Right lobe of liver (tissue), 6 donors: ENCODE results near the gene ANKS1B. TPM values are rescaled to one million over a fixed set of nuclear protein-coding genes. Genes with fewer than 3 reads are reported as not detected.

Experiments used
- ATAC-seq, 4 donors: fragments of 200-7000 bp; cut with Tn5 transposase; one replicate each; pipeline ENCODE4 v1.9.1; 2020; ENCODE audit warnings: mild to moderate bottlenecking in 4 of 4, moderate library complexity in 4 of 4
- DNase-seq, 3 donors: peaks; one replicate each; pipeline ENCODE4 v3.0.0-alpha.2; 2020
- H3K27ac ChIP-seq, 3 donors: fragments of 200-600 bp; one replicate each; pipeline ENCODE4 v1.8.0; 2022
- H3K27me3 ChIP-seq, 2 donors: fragments of 200-600 bp; one replicate each; pipeline ENCODE4 v1.8.0; 2022
- H3K36me3 ChIP-seq, 4 donors: fragments of 200-600 bp; sonication (generic) in 1 of 4; one replicate each; pipeline versions ENCODE4 v1.5.1 to v1.8.0; 2017 to 2022; ENCODE audit warnings: control low read depth in 1 of 4
- H3K4me1 ChIP-seq, 4 donors: fragments of 200-600 bp; sonication (generic) in 1 of 4; one replicate each; pipeline versions ENCODE4 v1.5.1 to v1.8.0; 2017 to 2022; ENCODE audit warnings: control low read depth in 1 of 4
- H3K4me3 ChIP-seq, 3 donors: fragments of 200-600 bp; one replicate each; pipeline ENCODE4 v1.8.0; 2022
- H3K9me3 ChIP-seq, 4 donors: fragments of 200-600 bp; sonication (generic) in 1 of 4; one replicate each; pipeline versions ENCODE4 v1.5.1 to v1.8.0; 2017 to 2022; ENCODE audit warnings: control low read depth in 1 of 4
- CTCF ChIP-seq, 4 donors: fragments of 200-600 bp in 3 of 4; fragments of 450-650 bp in 1 of 4; IDR thresholded peaks; one replicate each; pipeline versions ENCODE4 v1.5.1 to v1.8.0; 2016 to 2022; ENCODE audit warnings: antibody characterized with exemption in 4 of 4, mild to moderate bottlenecking in 2 of 4
- POLR2A ChIP-seq: fragments of 450-650 bp; IDR thresholded peaks from one replicate; pipeline ENCODE4 v1.6.1; 2017; ENCODE audit warnings: antibody characterized with exemption, mild to moderate bottlenecking
- WGBS: methylation state at CpG from one replicate; pipeline ENCODE4 v1.1.6; 2018; ENCODE audit warnings: low coverage, low lambda C conversion rate; ENCODE audit not compliant: insufficient coverage; ENCODE audit errors: missing lambda C conversion rate; 5-methylcytosine and 5-hydroxymethylcytosine counted together
- intact Hi-C, 2 donors: fragments of 100-400 bp; cut with DNase I; formaldehyde crosslinking; loops; one replicate each; pipeline versions ENCODE4 v1.11.2 to v1.14.1; 2022
- total RNA-seq, 6 experiments: library from RNA; depleted of rRNA in 2 of 6; stranded (reverse); fragments of >200 nt in 2 of 6; fragmentation: NEBNext Ultra II Directional in 3 of 6; extraction: Animal tissue kit (Norgen Biotek cat#: 25700) in 3 of 6; gene quantifications; one replicate each; pipeline versions ENCODE4 v1.1.0 to v1.2.4, GENCODE V29; 2016 to 2023
- donor health status: DM: no; HTN: yes; CAD: no.
- donor health status: DM: no; HTN: no; CAD: no.
- donor health status: DM: no; HTN: no; CAD: no.
- donor health status: DM: no; HTN: yes; CAD: no.
- donor health status: DM: no; HTN: yes; CAD: no.

ANKS1B gene
- total RNA-seq, 6 experiments from 2014 or later: 0.17 to 1.9 (median 0.44) TPM; not detected in 1

- intact Hi-C loops: no loop called here
- H3K27ac ChIP-seq: no peak overlapping the region
- H3K27me3 ChIP-seq: no peaks in the 10 kb centered on the region
- peak in 3 of 4 donors; percentile 50 to 62 (median 55) for ATAC-seq
- no peaks in the 10 kb centered on the region for H3K36me3 ChIP-seq
- H3K4me3 ChIP-seq: no peak overlapping the region
- no peak for DNase-seq
- TF ChIP-seq CTCF (IDR thresholded peaks at IDR 0.05) (peak; percentile 39 to 64 (median 60)), POLR2A (no peak)
- H3K4me1 ChIP-seq: peaks cover 0 to 9% (median 3%) of the 10 kb centered on the region in 4 donors
- WGBS: 0% methylated on average over 1 of the region's 1 CpG
- H3K9me3 ChIP-seq: no peaks in the 10 kb centered on the region
Observed at GRCh38 chr12:99767809-99768208, 216.9 kb downstream of the ANKS1B start.

GRCh38 chr12:99766408-99766807, 218.3 kb downstream of the ANKS1B start:
- Histone ChIP-seq H3K27me3 (no peaks in the 10 kb centered on the region), H3K36me3 (no peaks in the 10 kb centered on the region), H3K9me3 (no peaks in the 10 kb centered on the region), H3K4me1 (peaks cover 0 to 9% (median 3%) of the 10 kb centered on the region in 4 donors), H3K27ac (no peak overlapping the region), H3K4me3 (no peak overlapping the region)
- 78% methylated on average over 1 of the region's 1 CpG for WGBS
- TF ChIP-seq POLR2A (no peak), CTCF (IDR thresholded peaks at IDR 0.05) (no peak)
- intact Hi-C loops: no loop called here
- DNase-seq (no peak), ATAC-seq (peak in 1 of 4 donors; percentile 13)

- H3K27me3 ChIP-seq: no peaks in the 10 kb centered on the region
- no peak for DNase-seq
- no peak for TF ChIP-seq POLR2A
- TF ChIP-seq CTCF (IDR thresholded peaks at IDR 0.05): no peak
- peak; percentile 60 to 76 (median 72) for ATAC-seq
- WGBS: 18% methylated on average over 3 of the region's 3 CpGs
- H3K27ac ChIP-seq: no peak overlapping the region
- H3K4me1 ChIP-seq: peaks cover 0 to 9% (median 3%) of the 10 kb centered on the region in 4 donors
- no peaks in the 10 kb centered on the region for H3K36me3 ChIP-seq
- no peaks in the 10 kb centered on the region for H3K9me3 ChIP-seq
- peak overlapping the region in 1 of 3 donors; percentile 16 for H3K4me3 ChIP-seq
- intact Hi-C loops: no loop called here
Observed at GRCh38 chr12:99765469-99766114, 219.1 kb downstream of the ANKS1B start.

- intact Hi-C loops: no loop called here
- ATAC-seq: peak; percentile 75 to 96 (median 92)
Observed at GRCh38 chr12:99759444-99759843, 225.3 kb downstream of the ANKS1B start.

More at GRCh38 chr12:99759444-99759843, 225.3 kb downstream of the ANKS1B start:
- 23% methylated on average over 2 of the region's 2 CpGs for WGBS
- no peak overlapping the region for H3K27ac ChIP-seq
- no peaks in the 10 kb centered on the region for H3K36me3 ChIP-seq
- H3K27me3 ChIP-seq: no peaks in the 10 kb centered on the region
- H3K4me3 ChIP-seq: no peak overlapping the region
- H3K4me1 ChIP-seq: peaks cover 0 to 4% (median 0%) of the 10 kb centered on the region in 4 donors
- no peak for TF ChIP-seq POLR2A
- no peak for TF ChIP-seq CTCF (IDR thresholded peaks at IDR 0.05)
- no peaks in the 10 kb centered on the region for H3K9me3 ChIP-seq
- DNase-seq: peak in 1 of 3 donors; percentile 45
